HG02852 (cell line): ENCODE results near the gene FASTKD2.

Experiments
- ATAC-seq: cut with Tn5 transposase; IDR thresholded peaks from one replicate; pipeline ENCODE4 v1.9.1; 2021; ENCODE audit warnings: mild to moderate bottlenecking, moderate library complexity; ENCODE audit not compliant: unreplicated experiment

Gene FASTKD2

GRCh38 chr2:206765242-206766056, at the start of gene FASTKD2, which contains the start of gene MDH1B:
Gene FASTKD2, plus strand, starts transcription at chr2:206765606. Its CDS starts 1,088 bp downstream, at chr2:206766694.
Gene MDH1B, minus strand, starts transcription at chr2:206765328. Its CDS starts 57 bp downstream, at chr2:206765271.
- peak; percentile 93 for ATAC-seq

GRCh38 chr2:206716623-206717022, 48.8 kb upstream of the FASTKD2 start:
- ATAC-seq, result no peak

- ATAC-seq, result no peak
Measured at GRCh38 chr2:206718296-206718695, 47.1 kb upstream of the FASTKD2 start, which contains the start of gene DYTN. Gene DYTN, minus strand, starts transcription at chr2:206718396. Its CDS starts 117 bp downstream, at chr2:206718279.

GRCh38 chr2:206721256-206721920, 44.0 kb upstream of the FASTKD2 start:
- peak; percentile 89 for ATAC-seq

- no peak for ATAC-seq
Measured at GRCh38 chr2:206723288-206723687, 42.1 kb upstream of the FASTKD2 start.

- ATAC-seq, result no peak
Measured at GRCh38 chr2:206727287-206727686, 38.1 kb upstream of the FASTKD2 start.

GRCh38 chr2:206728277-206729199, 36.9 kb upstream of the FASTKD2 start:
- no peak for ATAC-seq

GRCh38 chr2:206733341-206733740, 32.1 kb upstream of the FASTKD2 start:
- ATAC-seq, result no peak

- no peak for ATAC-seq
Measured at GRCh38 chr2:206736935-206737334, 28.5 kb upstream of the FASTKD2 start.

- no peak for ATAC-seq
Measured at GRCh38 chr2:206739271-206739670, 26.1 kb upstream of the FASTKD2 start.

- ATAC-seq, result no peak
Measured at GRCh38 chr2:206740800-206741199, 24.6 kb upstream of the FASTKD2 start.

- no peak for ATAC-seq
Measured at GRCh38 chr2:206756816-206757215, 8.6 kb upstream of the FASTKD2 start.

- no peak for ATAC-seq
Measured at GRCh38 chr2:206764673-206765241, 649 bp upstream of the FASTKD2 start.

GRCh38 chr2:206766057-206766930, 888 bp downstream of the FASTKD2 start:
- no peak for ATAC-seq

GRCh38 chr2:206774871-206775270, 9.5 kb downstream of the FASTKD2 start:
- ATAC-seq, result no peak

GRCh38 chr2:206776432-206776831, 11.0 kb downstream of the FASTKD2 start:
- no peak for ATAC-seq

- ATAC-seq, result no peak
Measured at GRCh38 chr2:206780671-206781070, 15.3 kb downstream of the FASTKD2 start.

GRCh38 chr2:206783718-206784117, 18.3 kb downstream of the FASTKD2 start:
- no peak for ATAC-seq

- no peak for ATAC-seq
Measured at GRCh38 chr2:206784559-206785353, 19.4 kb downstream of the FASTKD2 start.
